Right atrium auricular region (tissue), 2 donors: Measurements from ENCODE around the gene DHRS3. TPM values are rescaled to one million over a fixed set of nuclear protein-coding genes. Genes with fewer than 3 reads are reported as not detected.
A peak's percentile ranks its signal among the peaks of the same experiment; 100 is the strongest.

Experiments
- DNase-seq: peaks from one replicate; pipeline ENCODE4 v3.0.0-alpha.2; 2019; ENCODE audit warnings: low spot score
- H3K27ac ChIP-seq, 2 donors: fragments of 200-600 bp; sonication (generic); 1 replicate in 1 of 2; 2 replicates in 1 of 2; pipeline ENCODE4 v1.5.1; 2016 to 2019
- H3K27me3 ChIP-seq, 2 donors: fragments of 200-600 bp; sonication (generic); one replicate each; pipeline versions ENCODE4 v1.5.1 to v1.6.0; 2017 to 2019
- H3K36me3 ChIP-seq: fragments of 200-600 bp; sonication (generic); one replicate; pipeline ENCODE4 v1.5.1; 2016
- H3K4me1 ChIP-seq, 2 donors: fragments of 200-600 bp; sonication (generic); one replicate each; pipeline versions ENCODE4 v1.5.1 to v1.6.0; 2017 to 2019
- H3K4me3 ChIP-seq, 2 donors: fragments of 200-600 bp; sonication (generic); 1 replicate in 1 of 2; 2 replicates in 1 of 2; pipeline ENCODE4 v1.5.1; 2017 to 2019; ENCODE audit warnings: mild to moderate bottlenecking in 1 of 2, moderate library complexity in 1 of 2
- H3K9me3 ChIP-seq, 2 donors: fragments of 200-600 bp; sonication (generic); one replicate each; pipeline ENCODE4 v1.5.1; 2019
- CTCF ChIP-seq, 2 donors: fragments of 200-600 bp; sonication (generic); IDR thresholded peaks; one replicate each; pipeline ENCODE4 v1.5.1; 2019; ENCODE audit warnings: antibody characterized with exemption in 2 of 2
- total RNA-seq, 2 donors: library from RNA; depleted of rRNA; stranded (reverse); fragments of >200 nt; gene quantifications; one replicate each; pipeline ENCODE4 v1.1.0, GENCODE V29; 2016

The DHRS3 gene
- total RNA-seq, 2 donors from 2014 or later: 50.4 to 78.9 TPM

GRCh38 chr1:12622506-12622905, 4.5 kb upstream of the DHRS3 start:
- H3K36me3 ChIP-seq: no peaks in the 10 kb centered on the region
- DNase-seq: no peak
- peak overlapping the region; percentile 41 to 61 for H3K27ac ChIP-seq
- no peak overlapping the region for H3K4me3 ChIP-seq
- H3K9me3 ChIP-seq: no peaks in the 10 kb centered on the region
- TF ChIP-seq CTCF (IDR thresholded peaks at IDR 0.05): no peak
- H3K4me1 ChIP-seq: peaks cover 0 to 48% of the 10 kb centered on the region in 2 donors
- H3K27me3 ChIP-seq: no peaks in the 10 kb centered on the region

GRCh38 chr1:12621346-12622335, 3.6 kb upstream of the DHRS3 start:
- Histone ChIP-seq H3K36me3 (no peaks in the 10 kb centered on the region), H3K4me1 (peaks cover 0 to 48% of the 10 kb centered on the region in 2 donors), H3K4me3 (no peak overlapping the region), H3K27ac (peak overlapping the region; percentile 41 to 61), H3K9me3 (no peaks in the 10 kb centered on the region), H3K27me3 (no peaks in the 10 kb centered on the region)
- no peak for TF ChIP-seq CTCF (IDR thresholded peaks at IDR 0.05)
- DNase-seq: no peak

- Histone ChIP-seq H3K27me3 (no peaks in the 10 kb centered on the region), H3K9me3 (no peaks in the 10 kb centered on the region), H3K27ac (peak overlapping the region in 1 of 2 donors; percentile 61), H3K36me3 (no peaks in the 10 kb centered on the region), H3K4me3 (no peak overlapping the region), H3K4me1 (peaks cover 0 to 48% of the 10 kb centered on the region in 2 donors)
- DNase-seq: no peak
- no peak for TF ChIP-seq CTCF (IDR thresholded peaks at IDR 0.05)
These were observed 2.9 kb upstream of the DHRS3 start for GRCh38 chr1:12620931-12621330.

GRCh38 chr1:12620488-12620865, 2.5 kb upstream of the DHRS3 start:
- H3K4me1 ChIP-seq: peaks cover 0 to 53% of the 10 kb centered on the region in 2 donors
- H3K27me3 ChIP-seq: no peaks in the 10 kb centered on the region
- no peak for TF ChIP-seq CTCF (IDR thresholded peaks at IDR 0.05)
- no peaks in the 10 kb centered on the region for H3K36me3 ChIP-seq
- no peak for DNase-seq
- H3K4me3 ChIP-seq: no peak overlapping the region
- peak overlapping the region in 1 of 2 donors; percentile 97 for H3K27ac ChIP-seq
- H3K9me3 ChIP-seq: no peaks in the 10 kb centered on the region

- H3K4me3 ChIP-seq: peak overlapping the region; percentile 75 to 76
- no peaks in the 10 kb centered on the region for H3K36me3 ChIP-seq
- H3K4me1 ChIP-seq: peaks cover 0 to 58% of the 10 kb centered on the region in 2 donors
- no peaks in the 10 kb centered on the region for H3K9me3 ChIP-seq
- TF ChIP-seq CTCF (IDR thresholded peaks at IDR 0.05): peak; percentile 86 to 97
- peak overlapping the region; percentile 96 to 97 for H3K27ac ChIP-seq
- H3K27me3 ChIP-seq: no peaks in the 10 kb centered on the region
- DNase-seq: peak; percentile 95
These were observed 1.9 kb upstream of the DHRS3 start for GRCh38 chr1:12619792-12620487.
